GM23338 (cell line): ENCODE results near the gene SLC12A7. TPM values are rescaled to one million over a fixed set of nuclear protein-coding genes. Genes with fewer than 3 reads are reported as not detected.

Experiments used
- ATAC-seq: fragments of 200-7000 bp; cut with Tn5 transposase; 3 replicates; pipeline ENCODE4 v1.9.1; 2020
- DNase-seq: peaks from one replicate; pipeline ENCODE4 v3.0.0-alpha.2; 2015; ENCODE audit warnings: low spot score
- H2AFZ ChIP-seq: fragments of 200-600 bp; sonication (generic); 2 replicates; pipeline ENCODE4 v1.8.0; 2016; ENCODE audit warnings: antibody characterized with exemption, mild to moderate bottlenecking, moderate library complexity
- H3F3A ChIP-seq: fragments of 200-600 bp; sonication (generic); replicated peaks from 2 replicates; pipeline ENCODE4 v1.8.0; 2017; ENCODE audit warnings: antibody characterized with exemption, mixed run types, low read depth
- H3K27ac ChIP-seq: fragments of 200-600 bp; sonication (generic); 2 replicates; pipeline ENCODE4 v1.6.1; 2016; ENCODE audit warnings: low read depth
- H3K27me3 ChIP-seq: fragments of 200-600 bp; sonication (generic); 2 replicates; pipeline ENCODE4 v1.8.0; 2016; ENCODE audit warnings: mild to moderate bottlenecking, mixed run types, moderate library complexity; ENCODE audit not compliant: insufficient read depth
- H3K36me3 ChIP-seq: fragments of 200-600 bp; sonication (generic); 2 replicates; pipeline ENCODE4 v1.8.0; 2016; ENCODE audit warnings: mild to moderate bottlenecking; ENCODE audit not compliant: insufficient read depth
- H3K4me1 ChIP-seq: fragments of 200-600 bp; sonication (generic); 2 replicates; pipeline ENCODE4 v1.8.0; 2016; ENCODE audit warnings: mild to moderate bottlenecking, moderate library complexity; ENCODE audit not compliant: insufficient read depth
- H3K4me2 ChIP-seq: fragments of 200-600 bp; sonication (generic); 2 replicates; pipeline ENCODE4 v1.7.1; 2017; ENCODE audit warnings: mixed run types
- H3K4me3 ChIP-seq: fragments of 200-600 bp; sonication (generic); 2 replicates; pipeline ENCODE4 v1.6.1; 2016; ENCODE audit warnings: mixed run types
- H3K79me2 ChIP-seq: fragments of 200-600 bp; sonication (generic); replicated peaks from 2 replicates; pipeline ENCODE4 v1.8.0; 2017; ENCODE audit warnings: mild to moderate bottlenecking; ENCODE audit not compliant: insufficient read depth
- H3K9me2 ChIP-seq: fragments of 200-600 bp; sonication (generic); 2 replicates; pipeline ENCODE4 v1.8.0; 2017; ENCODE audit not compliant: insufficient read depth
- H4K20me1 ChIP-seq: fragments of 200-600 bp; sonication (generic); replicated peaks from 2 replicates; pipeline ENCODE4 v1.8.0; 2017; ENCODE audit warnings: mild to moderate bottlenecking; ENCODE audit not compliant: insufficient read depth
- H3K27ac Mint-ChIP-seq: 2 replicates; pipeline ENCODE4 v1.8.0; 2020; ENCODE audit warnings: inconsistent platforms, mild to moderate bottlenecking, moderate library complexity, mixed read lengths
- H3K27me3 Mint-ChIP-seq: 3 replicates; pipeline ENCODE4 v1.8.0; 2022; ENCODE audit warnings: low read depth, mild to moderate bottlenecking, moderate library complexity, mixed read lengths, inconsistent platforms; ENCODE audit not compliant: insufficient read depth, poor library complexity
- H3K36me3 Mint-ChIP-seq: 3 replicates; pipeline ENCODE4 v1.8.0; 2021; ENCODE audit warnings: low read depth, mild to moderate bottlenecking, inconsistent platforms, moderate library complexity, mixed read lengths
- H3K4me1 Mint-ChIP-seq: 3 replicates; pipeline ENCODE4 v1.8.0; 2020; ENCODE audit warnings: mild to moderate bottlenecking, inconsistent platforms, mixed read lengths
- H3K4me3 Mint-ChIP-seq: 3 replicates; pipeline ENCODE4 v1.8.0; 2021; ENCODE audit warnings: moderate library complexity, mild to moderate bottlenecking, inconsistent platforms, mixed read lengths
- H3K9me3 Mint-ChIP-seq: 3 replicates; pipeline ENCODE4 v1.8.0; 2020; ENCODE audit warnings: moderate library complexity, mild to moderate bottlenecking, inconsistent platforms, mixed read lengths
- CREB1 ChIP-seq: fragments of 250-450 bp; sonication (Bioruptor Pico); IDR thresholded peaks from 2 replicates; pipeline ENCODE4 v1.5.0; 2020; ENCODE audit warnings: low read depth, mild to moderate bottlenecking, moderate library complexity
- EZH2 ChIP-seq: fragments of 200-600 bp; sonication (generic); IDR thresholded peaks from one replicate; pipeline ENCODE4 v1.8.0; 2017; ENCODE audit warnings: antibody characterized with exemption, mild to moderate bottlenecking, low read depth; ENCODE audit not compliant: unreplicated experiment
- EZH2phosphoT487 ChIP-seq: fragments of 200-600 bp; sonication (generic); IDR thresholded peaks from one replicate; pipeline ENCODE4 v1.8.1; 2018; ENCODE audit warnings: antibody characterized with exemption; ENCODE audit not compliant: unreplicated experiment
- POLR2AphosphoS5 ChIP-seq: IDR thresholded peaks from 2 replicates; pipeline ENCODE4 v1.6.1; 2016; ENCODE audit warnings: antibody characterized with exemption, low read depth
- STAT1 ChIP-seq: IDR thresholded peaks from one replicate; pipeline ENCODE4 v1.6.1; 2016; ENCODE audit warnings: antibody characterized with exemption; ENCODE audit not compliant: unreplicated experiment
- ZNF114 ChIP-seq: fragments of 250-450 bp; sonication (Bioruptor Pico); IDR thresholded peaks from 2 replicates; pipeline ENCODE4 v1.5.0; 2020; ENCODE audit warnings: mild to moderate bottlenecking, moderate library complexity
- ZNF331 ChIP-seq: fragments of 250-450 bp; sonication (Bioruptor Pico); IDR thresholded peaks from 2 replicates; pipeline ENCODE4 v1.5.0; 2020; ENCODE audit warnings: low read depth, mild to moderate bottlenecking, moderate library complexity
- polyA plus RNA-seq: library from polyadenylated mRNA; unstranded; fragments of >200 nt; fragmentation: Nextera tagmentation; extraction: Ambion mirVana; gene quantifications from 2 replicates; pipeline ENCODE4 v1.2.1, GENCODE V29; 2016
- total RNA-seq: library from RNA; depleted of rRNA; stranded (reverse); fragments of >200 nt; shearing (Covaris generic); gene quantifications from 2 replicates; pipeline ENCODE4 v1.2.3, GENCODE V29; 2014
- TF ChIP-seq, protein P1 (sequence below): IDR thresholded peaks from 2 replicates; pipeline ENCODE4 v1.6.1; 2016; ENCODE audit warnings: antibody characterized with exemption
- TF ChIP-seq, protein P2 (sequence below), 2 experiments: fragments of 200-600 bp in 1 of 2; sonication (generic) in 1 of 2; conservative IDR thresholded peaks; 2 replicates each; pipeline versions ENCODE4 v1.5.1 to v1.6.1; 2016 to 2017; ENCODE audit warnings: antibody characterized with exemption in 2 of 2, low read depth in 2 of 2, mild to moderate bottlenecking in 2 of 2, moderate library complexity in 1 of 2
- TF ChIP-seq, protein P3 (sequence below): IDR thresholded peaks from one replicate; pipeline ENCODE4 v1.6.1; 2018; ENCODE audit warnings: antibody characterized with exemption; ENCODE audit not compliant: unreplicated experiment
- TF ChIP-seq, protein P4 (sequence below): fragments of 250-450 bp; sonication (Bioruptor Pico); IDR thresholded peaks from 2 replicates; pipeline ENCODE4 v1.5.0; 2020; ENCODE audit warnings: mild to moderate bottlenecking, moderate library complexity

SLC12A7 gene
- total and polyA plus RNA-seq, 2 experiments from 2014 or later = 7.4 to 32.2 TPM

DNA sequence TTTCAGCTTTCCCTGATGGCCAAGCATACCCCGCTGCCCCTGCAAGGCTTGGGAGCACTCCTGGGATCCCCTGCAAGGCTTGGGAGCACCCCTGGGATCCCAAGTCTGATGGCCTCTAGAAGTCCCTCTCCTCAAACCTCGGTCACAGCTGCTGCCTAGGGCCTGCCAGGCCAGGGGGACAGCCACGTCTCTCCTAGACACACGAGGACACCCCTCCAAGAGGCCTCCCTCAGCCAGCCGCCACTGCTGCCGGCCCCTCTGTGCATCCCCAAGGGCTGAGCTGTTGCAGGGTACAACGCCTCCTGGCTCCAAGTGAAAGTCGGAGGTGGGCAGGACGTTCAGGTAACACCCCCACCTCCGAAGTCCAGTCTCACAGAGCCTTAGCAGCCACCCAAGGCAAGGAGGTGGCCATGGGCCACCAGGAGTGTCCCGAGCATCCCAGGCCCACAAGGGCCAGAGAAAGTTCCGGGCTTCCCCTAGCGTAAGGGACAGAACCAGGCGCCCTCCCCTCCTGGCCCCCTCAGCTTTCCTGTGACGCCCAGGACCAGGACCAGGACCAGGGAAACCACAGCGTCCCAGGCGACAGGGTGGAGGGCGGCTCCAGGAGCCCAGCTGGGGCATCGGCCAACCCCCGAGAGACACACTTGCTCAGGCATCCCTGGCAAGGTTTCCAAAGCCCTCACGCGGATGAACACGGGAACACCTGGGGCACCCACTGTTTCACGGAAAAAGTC is 17.3 kb upstream of the SLC12A7 start:
- TF ChIP-seq ZNF114 (no peak), ZNF331 (CRISPR knock-in tag) (no peak), STAT1 (no peak), POLR2AphosphoS5 (no peak), CREB1 (CRISPR knock-in tag) (no peak), EZH2phosphoT487 (no peak), EZH2 (no peak)
- TF ChIP-seq, protein P1, sequence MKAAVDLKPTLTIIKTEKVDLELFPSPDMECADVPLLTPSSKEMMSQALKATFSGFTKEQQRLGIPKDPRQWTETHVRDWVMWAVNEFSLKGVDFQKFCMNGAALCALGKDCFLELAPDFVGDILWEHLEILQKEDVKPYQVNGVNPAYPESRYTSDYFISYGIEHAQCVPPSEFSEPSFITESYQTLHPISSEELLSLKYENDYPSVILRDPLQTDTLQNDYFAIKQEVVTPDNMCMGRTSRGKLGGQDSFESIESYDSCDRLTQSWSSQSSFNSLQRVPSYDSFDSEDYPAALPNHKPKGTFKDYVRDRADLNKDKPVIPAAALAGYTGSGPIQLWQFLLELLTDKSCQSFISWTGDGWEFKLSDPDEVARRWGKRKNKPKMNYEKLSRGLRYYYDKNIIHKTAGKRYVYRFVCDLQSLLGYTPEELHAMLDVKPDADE = no peak
- TF ChIP-seq, protein P2, sequence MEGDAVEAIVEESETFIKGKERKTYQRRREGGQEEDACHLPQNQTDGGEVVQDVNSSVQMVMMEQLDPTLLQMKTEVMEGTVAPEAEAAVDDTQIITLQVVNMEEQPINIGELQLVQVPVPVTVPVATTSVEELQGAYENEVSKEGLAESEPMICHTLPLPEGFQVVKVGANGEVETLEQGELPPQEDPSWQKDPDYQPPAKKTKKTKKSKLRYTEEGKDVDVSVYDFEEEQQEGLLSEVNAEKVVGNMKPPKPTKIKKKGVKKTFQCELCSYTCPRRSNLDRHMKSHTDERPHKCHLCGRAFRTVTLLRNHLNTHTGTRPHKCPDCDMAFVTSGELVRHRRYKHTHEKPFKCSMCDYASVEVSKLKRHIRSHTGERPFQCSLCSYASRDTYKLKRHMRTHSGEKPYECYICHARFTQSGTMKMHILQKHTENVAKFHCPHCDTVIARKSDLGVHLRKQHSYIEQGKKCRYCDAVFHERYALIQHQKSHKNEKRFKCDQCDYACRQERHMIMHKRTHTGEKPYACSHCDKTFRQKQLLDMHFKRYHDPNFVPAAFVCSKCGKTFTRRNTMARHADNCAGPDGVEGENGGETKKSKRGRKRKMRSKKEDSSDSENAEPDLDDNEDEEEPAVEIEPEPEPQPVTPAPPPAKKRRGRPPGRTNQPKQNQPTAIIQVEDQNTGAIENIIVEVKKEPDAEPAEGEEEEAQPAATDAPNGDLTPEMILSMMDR (conservative IDR thresholded peaks at IDR 0.05; ENCODE audit: low read depth in 2 of 2) = no peak
- TF ChIP-seq, protein P3, sequence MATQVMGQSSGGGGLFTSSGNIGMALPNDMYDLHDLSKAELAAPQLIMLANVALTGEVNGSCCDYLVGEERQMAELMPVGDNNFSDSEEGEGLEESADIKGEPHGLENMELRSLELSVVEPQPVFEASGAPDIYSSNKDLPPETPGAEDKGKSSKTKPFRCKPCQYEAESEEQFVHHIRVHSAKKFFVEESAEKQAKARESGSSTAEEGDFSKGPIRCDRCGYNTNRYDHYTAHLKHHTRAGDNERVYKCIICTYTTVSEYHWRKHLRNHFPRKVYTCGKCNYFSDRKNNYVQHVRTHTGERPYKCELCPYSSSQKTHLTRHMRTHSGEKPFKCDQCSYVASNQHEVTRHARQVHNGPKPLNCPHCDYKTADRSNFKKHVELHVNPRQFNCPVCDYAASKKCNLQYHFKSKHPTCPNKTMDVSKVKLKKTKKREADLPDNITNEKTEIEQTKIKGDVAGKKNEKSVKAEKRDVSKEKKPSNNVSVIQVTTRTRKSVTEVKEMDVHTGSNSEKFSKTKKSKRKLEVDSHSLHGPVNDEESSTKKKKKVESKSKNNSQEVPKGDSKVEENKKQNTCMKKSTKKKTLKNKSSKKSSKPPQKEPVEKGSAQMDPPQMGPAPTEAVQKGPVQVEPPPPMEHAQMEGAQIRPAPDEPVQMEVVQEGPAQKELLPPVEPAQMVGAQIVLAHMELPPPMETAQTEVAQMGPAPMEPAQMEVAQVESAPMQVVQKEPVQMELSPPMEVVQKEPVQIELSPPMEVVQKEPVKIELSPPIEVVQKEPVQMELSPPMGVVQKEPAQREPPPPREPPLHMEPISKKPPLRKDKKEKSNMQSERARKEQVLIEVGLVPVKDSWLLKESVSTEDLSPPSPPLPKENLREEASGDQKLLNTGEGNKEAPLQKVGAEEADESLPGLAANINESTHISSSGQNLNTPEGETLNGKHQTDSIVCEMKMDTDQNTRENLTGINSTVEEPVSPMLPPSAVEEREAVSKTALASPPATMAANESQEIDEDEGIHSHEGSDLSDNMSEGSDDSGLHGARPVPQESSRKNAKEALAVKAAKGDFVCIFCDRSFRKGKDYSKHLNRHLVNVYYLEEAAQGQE = no peak
- TF ChIP-seq, protein P4, sequence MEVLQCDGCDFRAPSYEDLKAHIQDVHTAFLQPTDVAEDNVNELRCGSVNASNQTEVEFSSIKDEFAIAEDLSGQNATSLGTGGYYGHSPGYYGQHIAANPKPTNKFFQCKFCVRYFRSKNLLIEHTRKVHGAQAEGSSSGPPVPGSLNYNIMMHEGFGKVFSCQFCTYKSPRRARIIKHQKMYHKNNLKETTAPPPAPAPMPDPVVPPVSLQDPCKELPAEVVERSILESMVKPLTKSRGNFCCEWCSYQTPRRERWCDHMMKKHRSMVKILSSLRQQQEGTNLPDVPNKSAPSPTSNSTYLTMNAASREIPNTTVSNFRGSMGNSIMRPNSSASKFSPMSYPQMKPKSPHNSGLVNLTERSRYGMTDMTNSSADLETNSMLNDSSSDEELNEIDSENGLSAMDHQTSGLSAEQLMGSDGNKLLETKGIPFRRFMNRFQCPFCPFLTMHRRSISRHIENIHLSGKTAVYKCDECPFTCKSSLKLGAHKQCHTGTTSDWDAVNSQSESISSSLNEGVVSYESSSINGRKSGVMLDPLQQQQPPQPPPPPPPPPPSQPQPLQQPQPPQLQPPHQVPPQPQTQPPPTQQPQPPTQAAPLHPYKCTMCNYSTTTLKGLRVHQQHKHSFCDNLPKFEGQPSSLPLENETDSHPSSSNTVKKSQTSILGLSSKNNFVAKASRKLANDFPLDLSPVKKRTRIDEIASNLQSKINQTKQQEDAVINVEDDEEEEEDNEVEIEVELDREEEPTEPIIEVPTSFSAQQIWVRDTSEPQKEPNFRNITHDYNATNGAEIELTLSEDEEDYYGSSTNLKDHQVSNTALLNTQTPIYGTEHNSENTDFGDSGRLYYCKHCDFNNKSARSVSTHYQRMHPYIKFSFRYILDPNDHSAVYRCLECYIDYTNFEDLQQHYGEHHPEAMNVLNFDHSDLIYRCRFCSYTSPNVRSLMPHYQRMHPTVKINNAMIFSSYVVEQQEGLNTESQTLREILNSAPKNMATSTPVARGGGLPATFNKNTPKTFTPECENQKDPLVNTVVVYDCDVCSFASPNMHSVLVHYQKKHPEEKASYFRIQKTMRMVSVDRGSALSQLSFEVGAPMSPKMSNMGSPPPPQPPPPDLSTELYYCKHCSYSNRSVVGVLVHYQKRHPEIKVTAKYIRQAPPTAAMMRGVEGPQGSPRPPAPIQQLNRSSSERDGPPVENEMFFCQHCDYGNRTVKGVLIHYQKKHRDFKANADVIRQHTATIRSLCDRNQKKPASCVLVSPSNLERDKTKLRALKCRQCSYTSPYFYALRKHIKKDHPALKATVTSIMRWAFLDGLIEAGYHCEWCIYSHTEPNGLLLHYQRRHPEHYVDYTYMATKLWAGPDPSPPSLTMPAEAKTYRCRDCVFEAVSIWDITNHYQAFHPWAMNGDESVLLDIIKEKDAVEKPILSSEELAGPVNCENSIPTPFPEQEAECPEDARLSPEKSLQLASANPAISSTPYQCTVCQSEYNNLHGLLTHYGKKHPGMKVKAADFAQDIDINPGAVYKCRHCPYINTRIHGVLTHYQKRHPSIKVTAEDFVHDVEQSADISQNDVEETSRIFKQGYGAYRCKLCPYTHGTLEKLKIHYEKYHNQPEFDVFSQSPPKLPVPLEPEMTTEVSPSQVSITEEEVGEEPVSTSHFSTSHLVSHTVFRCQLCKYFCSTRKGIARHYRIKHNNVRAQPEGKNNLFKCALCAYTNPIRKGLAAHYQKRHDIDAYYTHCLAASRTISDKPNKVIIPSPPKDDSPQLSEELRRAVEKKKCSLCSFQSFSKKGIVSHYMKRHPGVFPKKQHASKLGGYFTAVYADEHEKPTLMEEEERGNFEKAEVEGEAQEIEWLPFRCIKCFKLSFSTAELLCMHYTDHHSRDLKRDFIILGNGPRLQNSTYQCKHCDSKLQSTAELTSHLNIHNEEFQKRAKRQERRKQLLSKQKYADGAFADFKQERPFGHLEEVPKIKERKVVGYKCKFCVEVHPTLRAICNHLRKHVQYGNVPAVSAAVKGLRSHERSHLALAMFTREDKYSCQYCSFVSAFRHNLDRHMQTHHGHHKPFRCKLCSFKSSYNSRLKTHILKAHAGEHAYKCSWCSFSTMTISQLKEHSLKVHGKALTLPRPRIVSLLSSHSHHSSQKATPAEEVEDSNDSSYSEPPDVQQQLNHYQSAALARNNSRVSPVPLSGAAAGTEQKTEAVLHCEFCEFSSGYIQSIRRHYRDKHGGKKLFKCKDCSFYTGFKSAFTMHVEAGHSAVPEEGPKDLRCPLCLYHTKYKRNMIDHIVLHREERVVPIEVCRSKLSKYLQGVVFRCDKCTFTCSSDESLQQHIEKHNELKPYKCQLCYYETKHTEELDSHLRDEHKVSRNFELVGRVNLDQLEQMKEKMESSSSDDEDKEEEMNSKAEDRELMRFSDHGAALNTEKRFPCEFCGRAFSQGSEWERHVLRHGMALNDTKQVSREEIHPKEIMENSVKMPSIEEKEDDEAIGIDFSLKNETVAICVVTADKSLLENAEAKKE (CRISPR knock-in tag) = no peak
- H3K4me1 ChIP-seq = no peaks in the 10 kb centered on the region
- no peak for ATAC-seq

More for the DNA sequence above, 17.3 kb upstream of the SLC12A7 start:
- no peak overlapping the region for H3K4me3 Mint-ChIP-seq
- H3K4me1 Mint-ChIP-seq = peaks cover 19% of the 10 kb centered on the region
- H3K36me3 ChIP-seq = no peaks in the 10 kb centered on the region
- H3K9me2 ChIP-seq = no peaks in the 10 kb centered on the region
- no peak overlapping the region for H3K27ac ChIP-seq
- H4K20me1 ChIP-seq = no peaks in the 10 kb centered on the region
- H3K27ac Mint-ChIP-seq = no peak overlapping the region
- no peak overlapping the region for H3K4me2 ChIP-seq
- H2AFZ ChIP-seq = no peak overlapping the region
- H3K79me2 ChIP-seq = no peaks in the 10 kb centered on the region
- H3K9me3 Mint-ChIP-seq = no peaks in the 10 kb centered on the region; the same call in 2 of the 3 replicates
- H3K36me3 Mint-ChIP-seq = no peaks in the 10 kb centered on the region
- no peaks in the 10 kb centered on the region for H3F3A ChIP-seq
- no peaks in the 10 kb centered on the region for H3K27me3 ChIP-seq
- DNase-seq = no peak
- H3K27me3 Mint-ChIP-seq = peaks cover 5% of the 10 kb centered on the region
- no peak overlapping the region for H3K4me3 ChIP-seq
